HepG2 (cell line): ENCODE data around the gene OPA3. TPM values are rescaled to one million over a fixed set of nuclear protein-coding genes. Genes with fewer than 3 reads are reported as not detected.

Experiments used
- ATAC-seq: fragments of 200-7000 bp; cut with Tn5 transposase; 3 replicates; pipeline ENCODE4 v1.9.1; 2020; ENCODE audit warnings: mild to moderate bottlenecking, moderate library complexity
- BruUV-seq: library from RNA; stranded (reverse); fragments of 400-500 nt; replicated peaks from 2 replicates; lab custom pipeline; 2021; lab: Mats Ljungman, UMichigan
- CTCF ChIA-PET: fragments of 300-600 bp; formaldehyde crosslinking; extraction: SDS; loops from one replicate; lab custom pipeline; 2021; ENCODE audit warnings: low total read pairs, inconsistent platforms, low intra/inter-chr PET ratio; lab: Yijun Ruan, JAX
- POLR2A ChIA-PET: fragments of 350-600 bp; sonication (Branson Sonifier 250); formaldehyde crosslinking; loops from one replicate; lab custom pipeline; 2020; ENCODE audit warnings: antibody characterized with exemption, inconsistent platforms; lab: Yijun Ruan, JAX
- DNase-seq: peaks from one replicate; pipeline ENCODE4 v3.0.0-alpha.2; 2015; ENCODE audit warnings: low spot score
- FAIRE-seq: peaks from 3 replicates; lab custom pipeline; 2011; peaks lifted over from hg19 to GRCh38; lab: Jason Lieb, UNC
- H2AFZ ChIP-seq: one replicate; pipeline ENCODE4 v1.6.1; 2011; ENCODE audit warnings: low read length, inconsistent platforms
- H3K27ac ChIP-seq: fragments of 300-600 bp; 3 replicates; pipeline ENCODE4 v1.8.0; 2011; ENCODE audit warnings: mixed run types, mild to moderate bottlenecking, mixed read lengths, low read length, inconsistent platforms; ENCODE audit not compliant: insufficient read depth; ENCODE audit errors: extremely low read length
- H3K27me3 ChIP-seq, 2 experiments: fragments of 200-600 bp in 1 of 2; 2 replicates in 1 of 2; 3 replicates in 1 of 2; pipeline versions ENCODE4 v1.6.0 to v1.8.0; 2011; ENCODE audit warnings: low read length in 2 of 2, mild to moderate bottlenecking in 2 of 2, moderate library complexity in 2 of 2, inconsistent platforms in 1 of 2; ENCODE audit not compliant: insufficient read depth in 2 of 2, control insufficient read depth in 1 of 2
- H3K36me3 ChIP-seq, 2 experiments: fragments of 200-600 bp in 1 of 2; replicated peaks in 1 of 2; 2 replicates in 1 of 2; 3 replicates in 1 of 2; pipeline versions ENCODE4 v1.5.1 to v1.8.0; 2011; ENCODE audit warnings: low read length in 2 of 2, inconsistent platforms in 1 of 2; ENCODE audit not compliant: insufficient read depth in 2 of 2, control insufficient read depth in 1 of 2
- H3K4me1 ChIP-seq: 2 replicates; pipeline ENCODE4 v1.5.1; 2012; ENCODE audit warnings: low read length, inconsistent platforms; ENCODE audit not compliant: insufficient read depth
- H3K4me2 ChIP-seq: 2 replicates; pipeline ENCODE4 v1.6.0; 2011; ENCODE audit warnings: low read depth, low read length, inconsistent platforms
- H3K4me3 ChIP-seq, 3 experiments: fragments of 200-600 bp in 1 of 3; sonication (generic), shearing (Covaris generic) in 1 of 3; replicated peaks in 1 of 3; 2 replicates each; pipeline ENCODE4 v1.5.1; 2011 to 2016; ENCODE audit warnings: low read length in 3 of 3, inconsistent platforms in 2 of 3, low read depth in 2 of 3, mild to moderate bottlenecking in 2 of 3, control low read depth in 1 of 3, mixed read lengths in 1 of 3; ENCODE audit not compliant: insufficient read depth in 1 of 3
- H3K79me2 ChIP-seq: one replicate; pipeline ENCODE4 v1.6.1; 2011; ENCODE audit warnings: low read length, inconsistent platforms; ENCODE audit not compliant: insufficient read depth
- H3K9ac ChIP-seq: 2 replicates; pipeline ENCODE4 v1.6.0; 2011; ENCODE audit warnings: mild to moderate bottlenecking, low read depth, low read length, inconsistent platforms; ENCODE audit not compliant: insufficient read depth
- H3K9me3 ChIP-seq: 2 replicates; pipeline ENCODE4 v1.5.1; 2012; ENCODE audit warnings: mild to moderate bottlenecking, low read length
- H4K20me1 ChIP-seq: 2 replicates; pipeline ENCODE4 v1.6.0; 2011; ENCODE audit warnings: inconsistent platforms, mild to moderate bottlenecking, low read length, moderate library complexity; ENCODE audit not compliant: insufficient read depth
- MIER2 ChIP-seq: IDR thresholded peaks from 2 replicates; pipeline ENCODE4 v1.6.1; 2016; ENCODE audit warnings: missing biosample characterization, missing genetic modification reagents
- PHF5A ChIP-seq: IDR thresholded peaks from one replicate; pipeline ENCODE4 v1.6.1; 2018; ENCODE audit warnings: low read depth, missing genetic modification reagents; ENCODE audit not compliant: unreplicated experiment
- RCOR2 ChIP-seq: IDR thresholded peaks from 2 replicates; pipeline ENCODE4 v1.6.1; 2016; ENCODE audit warnings: missing biosample characterization, missing genetic modification reagents
- SAFB2 ChIP-seq: sonication (generic); formaldehyde crosslinking; IDR thresholded peaks from 2 replicates; pipeline ENCODE4 v1.5.1; 2020; ENCODE audit warnings: missing genetic modification reagents, low read depth, mild to moderate bottlenecking, borderline replicate concordance
- TEAD2 ChIP-seq: sonication (generic); formaldehyde crosslinking; IDR thresholded peaks from 2 replicates; pipeline ENCODE4 v1.9.0; 2021; ENCODE audit warnings: missing genetic modification reagents
- ZNF430 ChIP-seq: sonication (generic); formaldehyde crosslinking; IDR thresholded peaks from 2 replicates; pipeline ENCODE4 v1.9.0; 2021; ENCODE audit warnings: mild to moderate bottlenecking, missing genetic modification reagents
- ZNF790 ChIP-seq: sonication (generic); formaldehyde crosslinking; IDR thresholded peaks from 2 replicates; pipeline ENCODE4 v1.8.0; 2022; ENCODE audit warnings: missing genetic modification reagents, mild to moderate bottlenecking, borderline replicate concordance
- WGBS: methylation state at CpG from one replicate; pipeline ENCODE4 v1.1.6; 2017; ENCODE audit warnings: low lambda C conversion rate; 5-methylcytosine and 5-hydroxymethylcytosine counted together
- in situ Hi-C: cut with HindIII; loops from 2 replicates; pipeline ENCODE4 v1.10.0; 2017; ENCODE audit warnings: low pct_unique_long_range_greater_than_20kb; ENCODE audit not compliant: extremely low pct_ligation_motif_present
- intact Hi-C: fragments of 100-400 bp; cut with micrococcal nuclease; formaldehyde crosslinking; loops from one replicate; pipeline ENCODE4 v1.10.0; 2022; ENCODE audit not compliant: unreplicated experiment
- polyA plus RNA-seq, 8 experiments: library from polyadenylated mRNA; depleted of rRNA in 3 of 8; stranded (reverse) in 7 of 8; unstranded in 1 of 8; fragments of >200 nt; fragmentation: Illumina TruSeq in 4 of 8; extraction: Trizol in 4 of 8; gene quantifications; 2 replicates each; pipeline versions ENCODE4 v1.2.1 to v1.2.3, GENCODE V29; 2011 to 2016; ENCODE audit warnings: low read depth in 4 of 8, missing spikeins in 1 of 8, mixed read lengths in 1 of 8; ENCODE audit not compliant: insufficient read depth in 1 of 8
- total RNA-seq, 5 experiments: library from RNA; depleted of rRNA; stranded (reverse); fragments of >200 nt; fragmentation: Illumina TruSeq; extraction: Trizol; gene quantifications; 2 replicates each; pipeline ENCODE4 v1.2.3, GENCODE V29; 2016; ENCODE audit warnings: low read depth in 1 of 5
- TF ChIP-seq, protein P1 (sequence below), 2 experiments: fragments of 450-650 bp in 1 of 2; sonication (generic) in 1 of 2; formaldehyde crosslinking; IDR thresholded peaks; 2 replicates each; pipeline versions ENCODE4 v1.5.0 to v1.8.0; 2020 to 2022; ENCODE audit warnings: mild to moderate bottlenecking in 1 of 2, missing genetic modification reagents in 1 of 2
- TF ChIP-seq, protein P2 (sequence below): sonication (generic); formaldehyde crosslinking; IDR thresholded peaks from 2 replicates; pipeline ENCODE4 v1.4.0; 2020; ENCODE audit warnings: missing genetic modification reagents
- TF ChIP-seq, protein P3 (sequence below): IDR thresholded peaks from 2 replicates; pipeline ENCODE4 v1.6.1; 2016; ENCODE audit warnings: low read depth, control low read depth

The OPA3 gene
- total and polyA plus RNA-seq, 2 of the 13 experiments (the other 11 are each of a cell fraction or from before 2014, with no cell fraction given), result 8.3 to 17.7 TPM

DNA sequence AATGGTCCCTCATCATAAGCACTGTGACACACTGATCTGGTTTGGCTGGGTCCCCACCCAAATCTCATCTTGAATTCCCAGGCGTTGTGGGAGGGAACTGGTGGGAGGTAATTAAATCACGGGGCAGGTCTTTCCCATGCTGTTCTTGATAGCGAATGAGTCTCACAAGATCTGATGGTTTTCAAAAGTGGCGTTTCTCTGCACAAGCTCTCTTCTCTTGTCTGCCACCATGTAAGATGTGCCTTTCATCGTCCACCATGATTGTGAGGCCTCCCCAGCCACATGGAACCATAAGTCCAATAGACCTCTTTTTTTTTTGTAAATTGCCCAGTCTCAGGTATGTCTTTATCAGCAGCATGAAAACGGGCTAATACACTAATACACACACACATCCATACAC, 24.3 kb upstream of the OPA3 start:
- Histone ChIP-seq H3K36me3 (no peaks in the 10 kb centered on the region), H4K20me1 (no peaks in the 10 kb centered on the region), H3K27ac (no peak overlapping the region), H3K79me2 (no peaks in the 10 kb centered on the region), H3K4me2 (no peak overlapping the region), H3K27me3 (no peaks in the 10 kb centered on the region), H3K9ac (no peak overlapping the region), H3K9me3 (no peaks in the 10 kb centered on the region), H3K4me3 (no peak overlapping the region), H3K4me1 (peaks cover 19% of the 10 kb centered on the region; the same call in 1 of the 2 replicates), H2AFZ (no peak overlapping the region)
- no peak for TF ChIP-seq TEAD2 (CRISPR knock-in tag)
- peak; percentile 55; the same call in 1 of the 2 replicates for TF ChIP-seq ZNF430 (CRISPR knock-in tag)
- FAIRE-seq, result no peak
- no peak for ATAC-seq
- intact Hi-C loops (no loop called here), in situ Hi-C loops (no loop called here)
- ChIA-PET POLR2A (interaction anchor here (1.1 kb wide), 1 partner anchor 33 kb away, joined by 3 read pairs; no protein-coding TSS in a partner anchor), CTCF (no interaction called here)
- 94% methylated on average over 6 of the region's 6 CpGs for WGBS
- no TSS peak for BruUV-seq
- DNase-seq, result no peak

DNA sequence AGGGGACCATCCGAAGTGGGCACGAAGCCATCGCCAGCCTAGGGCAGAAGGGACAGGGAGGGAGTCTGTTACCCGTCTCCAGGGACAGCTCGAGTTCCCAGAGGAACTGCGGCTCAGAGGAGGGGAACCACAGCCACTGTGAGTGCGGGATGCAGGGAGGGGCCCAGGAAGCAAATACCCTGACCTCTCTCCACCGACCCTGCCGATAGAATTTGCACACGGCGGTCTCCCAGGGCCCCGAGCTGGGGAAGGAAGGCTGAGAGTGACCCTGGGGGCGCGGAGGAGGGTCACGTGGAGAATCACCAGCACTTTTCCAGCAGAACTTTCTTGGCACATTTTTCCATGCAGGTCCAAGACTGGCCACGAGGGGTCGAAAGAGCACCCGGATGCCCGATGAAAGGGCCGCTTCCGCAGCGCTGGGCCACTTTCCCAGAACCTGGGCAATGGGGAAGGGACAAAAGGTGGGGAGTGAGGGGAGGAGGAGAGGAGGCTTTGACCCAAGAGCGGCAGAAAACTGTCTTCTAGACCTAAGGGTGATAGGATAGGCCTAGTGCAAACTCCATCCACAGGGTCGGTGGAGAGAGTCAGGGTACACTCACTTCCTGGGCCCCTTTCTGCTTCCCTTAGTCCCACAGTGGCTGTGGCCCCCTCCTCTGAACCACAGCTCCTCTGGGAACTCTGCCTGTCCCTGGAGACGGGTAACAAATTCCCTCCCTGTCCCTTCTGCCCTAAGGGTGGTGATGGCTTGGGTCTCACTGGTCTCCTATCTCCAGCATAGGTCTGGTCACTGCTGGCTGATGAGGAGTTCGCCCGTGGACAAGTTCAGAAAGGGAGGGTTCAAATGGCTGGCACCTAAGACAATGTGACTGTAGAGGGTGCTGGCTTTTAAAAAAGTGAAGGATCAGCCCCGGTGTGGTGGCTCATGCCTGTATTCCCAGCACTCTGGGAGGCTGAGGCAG, 22.7 kb upstream of the OPA3 start:
- DNase-seq, result peak; percentile 60
- Histone ChIP-seq H3K27ac (no peak overlapping the region), H3K4me3 (peak overlapping the region; percentile 36 to 70 (median 47)), H3K9me3 (no peaks in the 10 kb centered on the region), H4K20me1 (no peaks in the 10 kb centered on the region), H2AFZ (peak overlapping the region; percentile 89), H3K36me3 (no peaks in the 10 kb centered on the region), H3K4me1 (peaks cover 11% of the 10 kb centered on the region; the same call in 1 of the 2 replicates), H3K79me2 (no peaks in the 10 kb centered on the region), H3K9ac (peak overlapping the region; percentile 54), H3K27me3 (peaks cover 0 to 4% of the 10 kb centered on the region in 2 experiments; a peak in 3 of 5 replicates), H3K4me2 (peak overlapping the region; percentile 74)
- ChIA-PET CTCF (interaction anchor here (3.1 kb wide), 1 partner anchor 35 kb away, joined by 45 read pairs; no protein-coding TSS in a partner anchor), POLR2A (interaction anchor here (0.8 to 2.5 kb wide), 3 partner anchors 9 to 34 kb away, joined by 3 to 17 read pairs (median 4); partner anchors contain the start of gene EML2)
- intact Hi-C loops (loop anchor here (1.0 kb wide), 1 partner anchor 36 kb away; no protein-coding TSS in a partner anchor), in situ Hi-C loops (no loop called here)
- FAIRE-seq, result peak; percentile 77
- WGBS, result 19% methylated on average over 19 of the region's 28 CpGs
- no TSS peak for BruUV-seq
- ATAC-seq, result peak; percentile 82
- TF ChIP-seq SAFB2 (CRISPR knock-in tag), result no peak
- no peak for TF ChIP-seq MIER2 (CRISPR knock-in tag)
- TF ChIP-seq, protein P1, sequence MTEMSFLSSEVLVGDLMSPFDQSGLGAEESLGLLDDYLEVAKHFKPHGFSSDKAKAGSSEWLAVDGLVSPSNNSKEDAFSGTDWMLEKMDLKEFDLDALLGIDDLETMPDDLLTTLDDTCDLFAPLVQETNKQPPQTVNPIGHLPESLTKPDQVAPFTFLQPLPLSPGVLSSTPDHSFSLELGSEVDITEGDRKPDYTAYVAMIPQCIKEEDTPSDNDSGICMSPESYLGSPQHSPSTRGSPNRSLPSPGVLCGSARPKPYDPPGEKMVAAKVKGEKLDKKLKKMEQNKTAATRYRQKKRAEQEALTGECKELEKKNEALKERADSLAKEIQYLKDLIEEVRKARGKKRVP (CRISPR knock-in tag; IDR thresholded peaks at IDR 0.05), result no peak
- TF ChIP-seq, protein P2, sequence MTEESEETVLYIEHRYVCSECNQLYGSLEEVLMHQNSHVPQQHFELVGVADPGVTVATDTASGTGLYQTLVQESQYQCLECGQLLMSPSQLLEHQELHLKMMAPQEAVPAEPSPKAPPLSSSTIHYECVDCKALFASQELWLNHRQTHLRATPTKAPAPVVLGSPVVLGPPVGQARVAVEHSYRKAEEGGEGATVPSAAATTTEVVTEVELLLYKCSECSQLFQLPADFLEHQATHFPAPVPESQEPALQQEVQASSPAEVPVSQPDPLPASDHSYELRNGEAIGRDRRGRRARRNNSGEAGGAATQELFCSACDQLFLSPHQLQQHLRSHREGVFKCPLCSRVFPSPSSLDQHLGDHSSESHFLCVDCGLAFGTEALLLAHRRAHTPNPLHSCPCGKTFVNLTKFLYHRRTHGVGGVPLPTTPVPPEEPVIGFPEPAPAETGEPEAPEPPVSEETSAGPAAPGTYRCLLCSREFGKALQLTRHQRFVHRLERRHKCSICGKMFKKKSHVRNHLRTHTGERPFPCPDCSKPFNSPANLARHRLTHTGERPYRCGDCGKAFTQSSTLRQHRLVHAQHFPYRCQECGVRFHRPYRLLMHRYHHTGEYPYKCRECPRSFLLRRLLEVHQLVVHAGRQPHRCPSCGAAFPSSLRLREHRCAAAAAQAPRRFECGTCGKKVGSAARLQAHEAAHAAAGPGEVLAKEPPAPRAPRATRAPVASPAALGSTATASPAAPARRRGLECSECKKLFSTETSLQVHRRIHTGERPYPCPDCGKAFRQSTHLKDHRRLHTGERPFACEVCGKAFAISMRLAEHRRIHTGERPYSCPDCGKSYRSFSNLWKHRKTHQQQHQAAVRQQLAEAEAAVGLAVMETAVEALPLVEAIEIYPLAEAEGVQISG (CRISPR knock-in tag), result no peak
- TF ChIP-seq, protein P3, sequence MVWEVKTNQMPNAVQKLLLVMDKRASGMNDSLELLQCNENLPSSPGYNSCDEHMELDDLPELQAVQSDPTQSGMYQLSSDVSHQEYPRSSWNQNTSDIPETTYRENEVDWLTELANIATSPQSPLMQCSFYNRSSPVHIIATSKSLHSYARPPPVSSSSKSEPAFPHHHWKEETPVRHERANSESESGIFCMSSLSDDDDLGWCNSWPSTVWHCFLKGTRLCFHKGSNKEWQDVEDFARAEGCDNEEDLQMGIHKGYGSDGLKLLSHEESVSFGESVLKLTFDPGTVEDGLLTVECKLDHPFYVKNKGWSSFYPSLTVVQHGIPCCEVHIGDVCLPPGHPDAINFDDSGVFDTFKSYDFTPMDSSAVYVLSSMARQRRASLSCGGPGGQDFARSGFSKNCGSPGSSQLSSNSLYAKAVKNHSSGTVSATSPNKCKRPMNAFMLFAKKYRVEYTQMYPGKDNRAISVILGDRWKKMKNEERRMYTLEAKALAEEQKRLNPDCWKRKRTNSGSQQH (CRISPR knock-in tag), result no peak
- 0 out of 2 replicates have a peak, but pooled peaks have one; percentile 29 for TF ChIP-seq RCOR2 (CRISPR knock-in tag)
- TF ChIP-seq PHF5A (CRISPR knock-in tag), result no peak
- TF ChIP-seq ZNF790 (CRISPR knock-in tag), result no peak
